NOMO-1 treated with dmso at 0.1 percent for 144 hours (cell line): ENCODE measurements around the gene BBX.

Source experiments
- DNase-seq: peaks from one replicate; lab custom pipeline; 2025; ENCODE audit not compliant: unreplicated experiment; lab: John Stamatoyannopoulos, UW

Gene BBX

DNA sequence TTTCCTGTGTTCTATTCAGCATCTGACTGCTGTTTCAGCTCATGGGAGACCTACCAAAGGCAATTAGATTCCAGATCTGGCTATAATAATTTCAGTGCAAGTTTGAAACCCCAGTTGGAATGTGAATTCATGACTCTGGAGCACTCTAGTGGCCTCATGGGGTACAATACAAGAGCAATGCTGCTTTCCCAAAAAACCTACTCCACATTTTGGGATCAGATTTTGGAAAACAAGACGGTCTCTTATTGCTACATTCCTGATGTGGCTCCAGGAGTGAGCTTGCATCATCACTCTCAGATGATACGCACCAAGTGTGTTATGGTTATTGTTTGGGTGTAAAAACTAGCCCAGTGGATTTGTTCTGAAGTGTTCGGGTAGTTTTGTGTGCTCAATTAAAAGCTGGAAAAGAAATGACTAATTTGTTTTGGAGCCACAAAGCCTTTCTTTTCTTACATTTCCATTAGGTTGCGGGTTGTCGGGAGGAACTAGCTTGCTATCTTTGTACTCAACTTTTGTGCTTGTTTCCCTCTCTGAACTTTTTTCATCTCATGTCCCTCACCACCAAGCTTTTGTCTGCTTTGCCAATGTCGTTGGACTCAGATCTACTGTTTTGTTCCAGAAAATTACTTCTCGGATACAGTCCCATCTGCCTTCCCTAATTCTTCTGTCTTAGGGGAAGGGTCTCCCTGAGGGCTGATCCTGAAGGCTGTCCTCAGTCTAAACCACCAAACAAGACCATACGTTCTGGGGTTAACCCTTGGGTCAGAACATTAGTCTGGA lies 272.1 kb downstream of the BBX start:
- no peak for DNase-seq

DNA sequence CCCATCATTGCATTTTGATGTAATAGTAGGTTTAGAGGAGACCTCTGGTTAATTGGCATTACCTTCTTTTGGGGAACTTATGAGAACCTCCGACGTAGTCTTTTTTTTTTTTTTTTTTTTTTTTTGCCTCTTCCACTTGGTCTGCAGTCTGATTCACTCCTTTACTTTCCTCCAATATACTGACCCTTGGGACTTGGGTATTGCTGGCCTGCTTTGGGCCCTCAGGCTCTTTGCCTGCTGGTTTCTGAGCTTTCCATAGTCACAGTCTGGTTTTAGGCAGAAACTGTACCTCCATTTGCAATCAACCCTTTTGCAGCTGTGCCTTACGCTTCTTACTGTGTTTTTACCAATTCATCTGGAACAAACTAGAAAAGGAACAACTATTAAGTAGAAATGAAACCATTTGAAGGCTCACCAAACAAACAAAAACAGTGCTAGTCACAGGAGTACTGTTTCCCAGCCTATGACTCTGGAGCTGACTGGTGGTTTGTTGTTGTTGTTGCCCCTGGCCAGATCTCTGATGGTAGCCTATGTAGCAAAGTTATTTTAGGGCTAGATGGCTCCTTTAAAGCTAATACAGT lies 272.8 kb downstream of the BBX start:
- no peak for DNase-seq

DNA sequence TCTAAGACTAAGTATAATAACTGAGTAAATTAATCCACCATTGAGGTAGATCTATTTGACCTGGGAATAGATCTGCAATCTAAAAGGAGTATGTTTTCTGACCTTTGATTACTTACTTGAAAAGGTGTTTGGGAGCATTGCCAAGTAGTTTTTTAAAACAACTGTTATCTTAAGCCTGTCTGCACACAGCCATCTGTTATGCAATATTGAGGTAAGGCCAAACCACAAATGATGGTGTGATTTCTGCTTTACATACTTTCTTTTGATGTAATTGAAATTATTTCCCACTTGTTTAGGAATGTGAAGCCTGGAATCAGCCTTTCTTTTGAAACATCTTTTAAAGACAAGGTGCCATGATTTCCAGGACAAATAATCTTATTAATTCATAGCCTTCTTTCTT lies 274.0 kb downstream of the BBX start:
- peak; percentile 51 for DNase-seq

DNA sequence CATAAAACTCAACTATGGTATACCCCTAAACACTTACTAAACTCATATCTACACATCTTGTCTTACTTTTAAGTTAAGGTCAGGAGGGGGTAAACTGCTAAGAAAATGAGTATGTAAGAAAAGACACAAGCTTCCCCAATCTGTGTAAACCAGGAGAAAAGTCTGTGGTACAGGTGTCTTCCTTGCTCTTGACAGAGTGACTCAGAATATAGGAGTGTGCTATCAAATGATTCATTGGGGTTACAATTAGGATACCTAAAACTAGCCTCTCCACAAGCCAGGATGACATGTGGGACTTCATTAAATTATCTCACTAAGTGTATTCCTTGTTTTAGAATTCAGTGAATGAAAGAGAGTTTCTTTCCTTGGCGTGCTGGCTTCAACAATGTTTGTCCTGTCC lies 274.8 kb downstream of the BBX start:
- no peak for DNase-seq

DNA sequence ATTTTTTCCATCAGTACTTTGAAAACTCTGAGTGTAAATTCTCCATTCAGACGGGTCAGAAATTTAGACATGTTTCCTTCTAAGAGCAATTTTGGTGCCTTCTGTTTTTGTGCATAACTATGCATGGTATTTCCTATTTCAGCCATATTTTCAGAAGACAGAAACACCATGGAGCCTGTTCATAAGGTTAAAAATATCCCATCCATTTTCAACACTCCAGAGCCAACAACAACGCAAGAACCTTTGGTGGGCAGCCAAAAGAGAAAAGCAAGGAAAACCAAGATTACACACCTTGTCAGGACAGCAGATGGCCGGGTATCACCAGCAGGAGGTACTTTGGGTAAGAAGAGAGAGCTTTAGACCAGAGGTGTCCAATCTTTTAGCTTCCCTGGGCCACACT lies 275.6 kb downstream of the BBX start:
- no peak for DNase-seq

DNA sequence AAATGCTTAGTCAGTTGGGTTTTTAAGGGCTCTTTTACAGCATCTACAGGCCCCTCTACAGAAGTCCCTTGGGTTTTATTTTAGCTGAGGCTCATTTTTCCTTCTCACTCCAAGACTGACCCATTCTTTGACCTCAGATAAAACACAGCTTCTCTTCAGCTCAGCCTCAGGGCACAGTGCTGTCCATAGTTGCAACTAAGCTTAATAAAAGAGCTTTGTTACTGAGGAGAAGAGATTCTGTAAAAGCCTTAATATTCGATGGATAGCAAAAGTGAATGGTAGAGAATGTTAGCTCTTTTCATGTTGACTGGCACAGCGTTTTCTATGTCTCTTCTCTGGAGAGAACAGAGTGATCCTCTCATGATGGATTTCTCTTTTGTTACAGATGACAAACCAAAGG lies 277.9 kb downstream of the BBX start:
- DNase-seq, result no peak

DNA sequence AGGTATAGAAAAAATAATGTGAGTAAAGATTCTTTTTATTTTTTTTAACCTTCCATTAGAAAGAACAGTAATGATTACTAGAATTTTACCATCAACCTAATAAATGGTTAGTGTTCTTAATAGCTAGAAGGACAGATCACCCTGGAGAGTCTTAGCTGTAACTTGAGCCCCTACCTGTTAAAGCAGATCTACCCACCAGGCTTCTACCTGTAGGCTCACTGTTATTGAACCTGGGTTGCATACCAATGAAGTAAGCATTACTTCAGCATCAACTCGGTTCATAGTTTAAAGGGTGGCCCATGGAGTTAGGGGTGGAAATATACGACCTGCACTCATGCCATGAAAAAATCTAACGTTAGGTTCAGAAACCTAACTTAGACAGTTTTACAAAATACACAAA lies 280.4 kb downstream of the BBX start:
- DNase-seq, result no peak

DNA sequence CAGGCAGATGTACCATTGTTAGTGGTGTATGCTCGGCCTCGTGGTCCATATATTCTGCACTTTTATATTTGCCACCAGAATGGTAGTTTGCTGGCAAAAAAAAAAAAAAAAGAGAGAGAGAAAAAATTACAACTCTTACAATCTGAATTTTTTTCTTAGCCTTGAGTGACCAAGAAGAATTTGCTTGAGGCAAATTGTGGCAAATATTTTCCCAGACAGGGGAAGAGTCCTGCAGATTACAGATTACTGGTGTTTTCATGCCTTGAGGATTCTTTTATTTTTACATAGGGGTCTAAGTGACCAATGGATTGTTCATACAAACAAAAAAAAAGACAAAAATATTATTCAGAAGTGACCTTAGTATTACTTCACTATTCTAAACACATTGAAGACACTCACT lies 283.3 kb downstream of the BBX start:
- no peak for DNase-seq

DNA sequence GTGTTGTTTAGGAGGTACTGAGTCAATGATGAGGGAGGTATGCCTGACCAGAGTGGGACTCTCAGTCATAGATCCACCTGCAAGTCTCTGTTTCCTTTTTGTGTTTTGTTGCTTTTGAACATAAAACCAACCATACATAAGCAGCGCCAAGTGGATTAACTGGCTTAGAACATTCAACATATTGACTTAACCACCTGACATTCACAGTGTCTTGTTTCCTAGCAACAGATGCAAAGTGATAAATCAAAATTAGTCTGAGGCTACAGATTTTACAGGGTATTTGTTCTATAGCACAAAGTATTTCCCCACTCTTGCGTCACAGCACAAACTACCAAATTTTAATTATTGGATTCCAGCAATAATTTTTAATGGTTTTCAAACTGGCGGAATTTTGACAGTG lies 283.8 kb downstream of the BBX start:
- no peak for DNase-seq

DNA sequence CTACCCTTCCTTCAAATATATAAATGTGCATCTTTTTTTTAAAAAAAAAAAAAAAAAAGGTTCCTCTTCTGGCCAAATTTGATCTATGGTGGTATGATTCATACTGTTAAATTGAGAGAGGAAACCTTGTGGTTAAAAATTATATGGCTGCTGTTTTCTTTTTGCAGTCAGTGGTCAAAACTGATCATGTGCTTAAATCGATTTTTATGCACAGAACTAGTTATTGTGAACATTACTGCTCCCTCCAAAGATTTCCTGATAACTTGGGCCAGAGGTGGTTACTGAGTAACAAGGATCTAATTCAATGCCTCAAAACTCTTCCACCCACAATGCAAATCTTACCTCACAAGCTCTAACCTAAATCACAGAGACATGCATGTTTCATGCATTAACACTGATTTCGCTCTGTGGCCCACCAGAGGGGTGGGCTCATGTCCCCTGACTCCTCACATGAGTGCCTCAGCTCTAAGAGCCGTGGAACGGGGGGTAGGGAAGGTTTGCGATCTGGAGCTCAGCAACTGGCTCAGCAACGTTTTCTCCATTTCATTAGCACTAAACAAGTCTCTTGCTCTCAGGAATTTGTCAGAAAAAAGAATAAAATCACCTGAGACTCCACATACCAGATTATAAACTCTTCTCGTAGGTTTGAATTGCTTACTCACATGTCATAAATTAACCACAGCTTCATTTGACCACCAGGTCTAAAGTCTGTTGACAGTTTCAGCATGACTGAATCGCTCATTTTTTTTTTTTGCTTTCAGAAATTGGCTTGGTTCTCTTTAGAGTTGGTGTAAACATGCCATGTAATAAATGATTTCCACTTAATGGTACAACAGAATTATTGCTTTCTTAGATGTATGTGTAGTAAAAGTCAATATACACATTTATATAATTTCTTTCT lies 287.7 kb downstream of the BBX start:
- DNase-seq, result peak; percentile 71

DNA sequence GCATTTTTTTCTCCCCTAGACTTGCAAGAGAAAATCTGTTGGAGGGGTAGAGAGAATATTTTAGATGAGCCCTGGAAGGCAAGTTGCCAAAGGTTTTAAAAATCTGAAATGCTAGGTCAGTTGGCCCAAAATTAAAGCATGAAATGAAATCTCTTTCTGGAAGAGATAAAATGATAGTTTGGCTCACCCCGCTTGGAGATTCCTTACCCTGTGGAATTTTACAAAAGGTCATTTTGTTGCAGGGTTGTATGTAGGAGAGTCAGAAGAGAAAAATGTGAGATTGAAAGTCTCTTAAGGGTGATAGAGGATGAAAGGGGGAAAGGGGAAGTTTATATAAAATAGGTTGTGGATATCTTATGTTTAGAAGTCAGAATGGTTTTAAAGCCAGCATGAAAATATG lies 290.3 kb downstream of the BBX start:
- no peak for DNase-seq

DNA sequence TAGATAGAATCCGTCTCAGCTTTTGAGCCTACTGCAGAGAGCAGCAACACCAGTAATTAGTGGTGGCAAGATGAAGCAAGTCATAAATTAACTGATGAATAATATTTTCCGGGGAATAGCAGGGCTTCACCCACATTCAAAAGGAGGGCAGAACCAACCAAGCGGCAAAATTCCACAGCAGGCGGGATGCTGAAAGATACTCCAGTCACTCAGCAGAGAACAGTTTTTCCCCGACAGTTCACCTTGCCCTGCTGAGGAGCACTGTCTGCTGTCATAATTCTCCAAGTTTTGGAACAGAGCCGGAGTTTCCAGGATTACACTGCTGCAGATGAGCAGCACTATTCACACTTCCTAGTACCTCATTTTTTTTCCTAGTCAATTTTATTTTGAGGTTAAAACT lies 293.3 kb downstream of the BBX start:
- peak; percentile 52 for DNase-seq

DNA sequence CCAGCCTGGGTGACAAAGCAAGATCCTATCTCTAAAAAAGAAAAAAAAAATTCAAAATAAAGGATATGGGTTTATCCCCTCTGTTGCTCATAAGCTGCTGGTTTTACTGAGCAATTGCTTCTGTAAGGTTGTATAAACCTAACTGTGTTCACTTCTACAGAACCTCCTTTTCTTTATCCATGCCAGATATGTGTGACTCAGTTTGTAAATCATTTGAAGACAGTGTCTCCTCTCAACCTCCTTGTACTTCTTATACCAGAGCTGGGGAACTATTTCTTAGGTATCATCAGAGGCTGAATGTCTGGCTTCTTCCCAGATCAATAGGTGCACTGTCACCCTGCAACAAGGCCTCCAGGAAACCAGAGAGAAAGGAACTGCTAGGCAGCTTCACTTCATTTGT lies 294.3 kb downstream of the BBX start:
- DNase-seq, result no peak

DNA sequence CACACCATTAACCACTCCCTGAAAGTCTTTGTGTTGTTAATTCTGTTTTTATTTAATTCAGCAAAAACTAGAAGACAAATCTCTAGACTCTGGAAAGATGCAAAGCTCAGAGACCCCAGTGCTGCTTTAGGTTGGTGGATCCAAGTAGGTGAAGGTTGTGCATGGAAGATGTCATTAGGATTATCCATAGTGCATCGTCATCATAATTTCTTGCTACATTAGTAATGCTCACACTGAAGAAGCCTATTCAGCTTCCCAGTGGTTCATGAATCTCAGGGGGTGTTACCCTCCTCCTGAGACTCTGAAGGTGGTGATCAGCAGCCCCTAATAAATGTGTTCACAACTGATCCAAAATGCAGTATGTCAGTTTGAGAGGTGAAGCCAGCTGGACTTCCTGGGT lies 295.3 kb downstream of the BBX start:
- no peak for DNase-seq

DNA sequence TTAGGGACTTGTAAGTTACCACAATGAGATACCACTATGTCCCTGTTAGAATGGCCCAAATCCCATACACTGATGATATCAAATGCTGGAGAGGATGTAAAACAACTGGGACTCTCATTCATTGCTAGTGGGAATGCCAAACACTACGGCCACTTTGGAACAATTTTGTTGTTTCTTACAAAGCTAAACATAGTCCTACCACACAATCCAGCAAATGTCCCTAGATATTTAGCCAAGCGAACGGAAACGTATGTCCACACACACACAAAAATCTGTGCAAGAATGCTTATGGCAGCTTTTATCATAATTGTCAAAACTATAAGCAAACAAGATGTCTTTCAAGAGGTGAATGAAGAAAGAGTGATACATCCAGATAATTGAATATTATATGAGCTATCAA lies 296.9 kb downstream of the BBX start:
- no peak for DNase-seq

DNA sequence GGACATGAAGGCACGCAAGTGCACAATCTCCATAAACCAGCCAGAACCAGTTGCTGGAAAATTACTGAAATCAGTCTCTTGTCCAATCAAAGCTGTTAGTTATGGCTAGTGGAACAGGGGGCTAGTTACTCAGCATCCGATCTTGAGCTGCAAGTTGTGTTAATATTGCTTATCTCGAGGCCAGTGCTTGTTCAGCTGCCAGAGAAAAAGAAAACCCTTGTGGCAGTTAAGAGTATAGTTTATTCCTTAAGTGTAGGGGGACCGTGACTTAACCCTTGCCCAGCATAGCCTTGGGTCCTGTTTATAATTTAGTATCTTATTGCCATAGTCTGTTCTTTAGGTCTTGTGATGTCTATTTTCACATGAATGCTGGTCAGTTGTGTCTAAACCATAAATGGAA lies 299.5 kb downstream of the BBX start:
- no peak for DNase-seq

DNA sequence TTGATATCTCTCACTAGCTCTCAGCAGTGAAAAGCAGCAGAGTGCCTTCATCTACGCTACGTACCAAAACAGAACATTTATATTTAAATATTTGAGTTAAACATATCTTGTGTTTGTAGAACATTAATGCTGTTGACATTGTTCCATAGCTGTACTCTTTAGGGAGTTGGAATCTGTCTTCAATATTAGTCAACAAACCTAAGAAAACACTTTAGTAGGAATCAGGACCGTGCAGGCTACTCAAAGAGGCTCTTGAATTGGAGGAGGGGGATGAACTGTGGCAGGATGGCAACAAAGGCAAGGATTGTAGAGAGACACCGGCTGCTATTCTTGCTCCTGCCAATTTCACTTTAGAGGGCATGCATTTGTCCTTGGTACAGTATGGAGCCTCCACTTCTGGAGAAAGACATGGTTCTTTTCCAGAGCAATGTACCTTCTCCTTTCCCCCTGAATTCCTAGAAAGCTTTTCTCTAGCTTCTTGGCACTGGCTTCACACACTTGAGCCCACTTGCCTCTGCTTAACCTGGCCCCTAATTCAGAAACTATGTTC lies 302.1 kb downstream of the BBX start:
- no peak for DNase-seq

DNA sequence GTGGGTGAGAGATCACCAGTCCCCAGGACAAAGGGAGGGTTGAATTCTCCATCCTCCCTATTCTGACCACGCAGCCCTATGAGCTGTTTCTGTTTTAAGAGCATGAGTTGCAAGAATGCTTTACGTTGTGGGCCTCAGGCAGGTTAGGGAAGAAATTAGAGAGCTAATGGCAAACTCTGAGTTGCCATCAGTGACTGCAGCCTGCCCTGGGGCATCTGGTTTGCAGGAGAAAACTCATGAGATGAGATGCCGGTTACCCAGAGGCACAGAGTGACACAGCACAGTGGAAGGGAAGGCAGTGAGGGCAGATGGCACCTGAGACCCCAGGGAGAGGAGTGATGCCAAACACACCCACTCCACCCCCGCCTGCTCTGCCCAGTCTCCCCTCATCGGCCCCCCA lies 302.8 kb downstream of the BBX start:
- no peak for DNase-seq

DNA sequence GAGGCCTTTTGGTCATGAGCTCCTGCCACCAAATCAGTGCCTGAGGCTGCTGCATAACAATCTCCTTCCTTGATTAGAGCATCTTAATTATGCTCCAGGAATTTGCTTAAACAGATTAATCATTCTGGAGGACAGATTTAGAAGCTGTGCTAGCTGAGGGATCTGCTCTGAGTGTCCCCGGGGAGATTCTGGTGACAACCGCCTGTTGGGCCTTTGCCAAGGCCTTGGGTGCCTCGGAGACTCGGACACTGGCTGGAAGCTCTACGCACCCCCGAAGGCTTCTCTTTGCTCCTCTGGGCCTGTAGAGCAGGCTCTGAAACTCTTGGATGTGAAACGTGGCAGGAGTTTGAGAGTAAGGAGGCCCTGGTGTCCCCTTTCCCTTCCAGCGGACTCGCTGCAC lies 304.0 kb downstream of the BBX start:
- DNase-seq, result no peak

DNA sequence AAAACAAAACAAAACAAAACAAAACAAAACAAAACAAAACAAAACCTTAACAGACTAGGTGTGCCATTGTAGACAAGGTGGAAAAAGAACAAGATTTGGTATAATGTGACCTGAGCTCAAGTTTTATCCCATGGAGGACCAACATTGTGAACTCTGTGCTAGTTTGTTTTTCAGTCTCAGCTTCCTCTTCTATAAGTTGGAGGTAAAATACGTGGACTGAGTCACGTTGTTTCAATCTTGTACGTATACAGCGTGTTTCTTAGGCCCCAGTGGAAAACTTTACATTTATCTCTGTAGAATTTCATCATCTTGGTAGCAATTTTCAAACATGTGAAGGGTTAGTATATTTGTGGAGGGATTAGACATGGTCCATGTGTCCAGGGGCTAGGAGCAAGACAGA lies 306.4 kb downstream of the BBX start:
- no peak for DNase-seq

DNA sequence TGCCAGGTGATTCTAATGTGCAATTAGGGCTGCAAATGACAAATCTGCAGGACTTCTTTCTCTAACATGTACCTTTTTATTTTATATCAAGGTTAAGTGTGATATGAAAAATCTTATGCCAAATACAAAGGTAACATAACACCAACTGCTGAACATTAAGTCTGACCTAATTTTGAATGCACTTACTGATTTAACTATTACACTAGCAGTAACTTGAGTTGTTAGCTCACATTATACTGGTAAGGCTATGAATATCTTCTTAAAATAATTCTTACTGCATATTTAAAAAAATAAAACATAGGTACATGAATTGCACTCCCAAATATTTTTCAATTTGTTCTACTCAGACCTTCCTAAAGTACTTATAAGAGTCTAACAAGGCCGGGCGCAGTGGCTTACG lies 308.8 kb downstream of the BBX start:
- no peak for DNase-seq

DNA sequence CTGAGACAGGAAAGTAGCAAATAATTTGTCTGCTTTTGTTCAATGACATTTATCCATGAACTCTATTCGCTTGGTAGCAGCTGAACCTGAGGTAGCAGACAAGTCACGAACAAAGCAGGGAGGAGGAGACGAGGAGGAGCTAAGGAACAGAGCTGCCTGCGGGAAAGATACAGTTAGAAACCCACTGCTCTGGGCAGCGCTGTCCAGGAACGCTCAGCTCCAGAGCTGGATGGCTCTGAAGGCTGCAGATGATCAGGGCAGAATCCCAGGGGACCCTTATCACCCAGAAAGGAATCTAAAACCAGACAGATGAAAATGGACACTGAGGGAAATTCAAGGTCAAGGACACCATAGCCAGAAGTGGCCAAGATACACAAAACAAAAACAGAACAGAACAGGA lies 310.3 kb downstream of the BBX start:
- no peak for DNase-seq
